Vagina (tissue), 2 donors: Measurements from ENCODE around the gene KCNE4. TPM values are rescaled to one million over a fixed set of nuclear protein-coding genes. Genes with fewer than 3 reads are reported as not detected.

Experiments
- DNase-seq, 2 donors: peaks; one replicate each; pipeline ENCODE4 v3.0.0-alpha.2; 2017; ENCODE audit errors: extremely low spot score in 2 of 2
- H3K27ac ChIP-seq: fragments of 200-600 bp; sonication (generic); one replicate; pipeline ENCODE4 v1.5.1; 2019
- H3K27me3 ChIP-seq: fragments of 200-600 bp; sonication (generic); one replicate; pipeline ENCODE4 v1.5.1; 2019
- H3K36me3 ChIP-seq, 2 donors: fragments of 200-600 bp; sonication (generic); one replicate each; pipeline ENCODE4 v1.5.1; 2017 to 2019
- H3K4me1 ChIP-seq: fragments of 200-600 bp; sonication (generic); one replicate; pipeline ENCODE4 v1.5.1; 2019
- H3K4me3 ChIP-seq, 2 donors: fragments of 200-600 bp; sonication (generic); 1 replicate in 1 of 2; 2 replicates in 1 of 2; pipeline ENCODE4 v1.5.1; 2016 to 2019
- H3K9me3 ChIP-seq: fragments of 200-600 bp; sonication (generic); one replicate; pipeline ENCODE4 v1.5.1; 2019
- CTCF ChIP-seq, 3 experiments: fragments of 450-650 bp in 2 of 3; fragments of 200-600 bp in 1 of 3; sonication (generic) in 1 of 3; IDR thresholded peaks; one replicate each; pipeline ENCODE4 v1.5.1; 2017 to 2019; ENCODE audit warnings: antibody characterized with exemption in 3 of 3, mild to moderate bottlenecking in 2 of 3, moderate library complexity in 2 of 3
- POLR2A ChIP-seq, 2 donors: fragments of 450-650 bp; IDR thresholded peaks; one replicate each; pipeline ENCODE4 v1.6.1; 2017; ENCODE audit warnings: antibody characterized with exemption in 2 of 2, mild to moderate bottlenecking in 2 of 2, moderate library complexity in 2 of 2
- POLR2AphosphoS5 ChIP-seq, 2 donors: sonication (generic); formaldehyde crosslinking; IDR thresholded peaks; one replicate each; pipeline ENCODE4 v1.9.0; 2017; ENCODE audit warnings: antibody characterized with exemption in 2 of 2, mild to moderate bottlenecking in 2 of 2, low read depth in 1 of 2; ENCODE audit not compliant: insufficient read depth in 1 of 2
- intact Hi-C: fragments of 100-400 bp; cut with DNase I; formaldehyde crosslinking; loops from one replicate; pipeline ENCODE4 v1.15.1; 2023
- total RNA-seq: library from RNA; depleted of rRNA; stranded (reverse); fragments of >200 nt; gene quantifications from one replicate; pipeline ENCODE4 v1.2.3, GENCODE V29; 2016

The KCNE4 gene
- total RNA-seq, 1 donor from 2014 or later: 4.9 TPM

- H3K4me1 ChIP-seq: no peaks in the 10 kb centered on the region
- no peak overlapping the region for H3K4me3 ChIP-seq
- H3K36me3 ChIP-seq: no peaks in the 10 kb centered on the region
- no peaks in the 10 kb centered on the region for H3K9me3 ChIP-seq
- intact Hi-C loops: no loop called here
- DNase-seq: no peak
- H3K27ac ChIP-seq: no peak overlapping the region
- H3K27me3 ChIP-seq: no peaks in the 10 kb centered on the region
- TF ChIP-seq POLR2A (IDR thresholded peaks at IDR 0.05) (no peak), POLR2AphosphoS5 (IDR thresholded peaks at IDR 0.05; ENCODE audit: insufficient read depth in 1 of 2, low read depth in 1 of 2) (no peak), CTCF (IDR thresholded peaks at IDR 0.05) (no peak)
Measured at GRCh38 chr2:223082706-223083105, 30.7 kb downstream of the KCNE4 start.

GRCh38 chr2:223083402-223084070 lies 31.5 kb downstream of the KCNE4 start:
- no peak overlapping the region for H3K4me3 ChIP-seq
- no peaks in the 10 kb centered on the region for H3K27me3 ChIP-seq
- no peaks in the 10 kb centered on the region for H3K36me3 ChIP-seq
- intact Hi-C loops: no loop called here
- TF ChIP-seq CTCF (IDR thresholded peaks at IDR 0.05) (no peak), POLR2A (IDR thresholded peaks at IDR 0.05) (no peak), POLR2AphosphoS5 (IDR thresholded peaks at IDR 0.05; ENCODE audit: insufficient read depth in 1 of 2, low read depth in 1 of 2) (no peak)
- no peak for DNase-seq
- H3K4me1 ChIP-seq: no peaks in the 10 kb centered on the region
- no peaks in the 10 kb centered on the region for H3K9me3 ChIP-seq
- no peak overlapping the region for H3K27ac ChIP-seq

- Histone ChIP-seq H3K9me3 (no peaks in the 10 kb centered on the region), H3K4me1 (no peaks in the 10 kb centered on the region), H3K27ac (no peak overlapping the region), H3K36me3 (no peaks in the 10 kb centered on the region), H3K27me3 (no peaks in the 10 kb centered on the region), H3K4me3 (no peak overlapping the region)
- intact Hi-C loops: no loop called here
- TF ChIP-seq CTCF (IDR thresholded peaks at IDR 0.05) (no peak), POLR2A (IDR thresholded peaks at IDR 0.05) (no peak), POLR2AphosphoS5 (IDR thresholded peaks at IDR 0.05; ENCODE audit: insufficient read depth in 1 of 2, low read depth in 1 of 2) (no peak)
- DNase-seq: no peak
Measured at GRCh38 chr2:223084873-223085272, 32.9 kb downstream of the KCNE4 start.

- no peaks in the 10 kb centered on the region for H3K9me3 ChIP-seq
- H3K27me3 ChIP-seq: no peaks in the 10 kb centered on the region
- no peaks in the 10 kb centered on the region for H3K36me3 ChIP-seq
- H3K4me3 ChIP-seq: no peak overlapping the region
- no peak for TF ChIP-seq POLR2AphosphoS5 (IDR thresholded peaks at IDR 0.05; ENCODE audit: insufficient read depth in 1 of 2, low read depth in 1 of 2)
- TF ChIP-seq POLR2A (IDR thresholded peaks at IDR 0.05): no peak
- no peak for TF ChIP-seq CTCF (IDR thresholded peaks at IDR 0.05)
- intact Hi-C loops: no loop called here
- no peak overlapping the region for H3K27ac ChIP-seq
- H3K4me1 ChIP-seq: no peaks in the 10 kb centered on the region
- no peak for DNase-seq
Measured at GRCh38 chr2:223086370-223086981, 34.5 kb downstream of the KCNE4 start.

GRCh38 chr2:223087466-223087865 lies 35.5 kb downstream of the KCNE4 start:
- DNase-seq: no peak
- Histone ChIP-seq H3K4me1 (no peaks in the 10 kb centered on the region), H3K36me3 (no peaks in the 10 kb centered on the region), H3K4me3 (no peak overlapping the region), H3K27me3 (no peaks in the 10 kb centered on the region), H3K27ac (no peak overlapping the region), H3K9me3 (no peaks in the 10 kb centered on the region)
- intact Hi-C loops: no loop called here
- TF ChIP-seq POLR2AphosphoS5 (IDR thresholded peaks at IDR 0.05; ENCODE audit: insufficient read depth in 1 of 2, low read depth in 1 of 2): no peak
- TF ChIP-seq POLR2A (IDR thresholded peaks at IDR 0.05): no peak
- no peak for TF ChIP-seq CTCF (IDR thresholded peaks at IDR 0.05)
